Nephron progenitor cell (in vitro differentiated cells): ENCODE measurements around the gene IFNA21.
"Not testable (repeated sequence)": the region's sequence is repeated elsewhere in the genome, so short reads cannot be mapped to it uniquely, and the experiment has no call there.

Source experiments
- DNase-seq: peaks from one replicate; pipeline ENCODE4 v3.0.0; 2021
- H3K27ac Mint-ChIP-seq: 2 replicates; pipeline ENCODE4 v1.8.0; 2021; ENCODE audit warnings: mild to moderate bottlenecking, moderate library complexity, mixed read lengths
- H3K27me3 Mint-ChIP-seq: 2 replicates; pipeline ENCODE4 v1.8.0; 2021; ENCODE audit warnings: mild to moderate bottlenecking, low read depth, mixed read lengths; ENCODE audit not compliant: poor library complexity
- H3K36me3 Mint-ChIP-seq: 2 replicates; pipeline ENCODE4 v1.8.0; 2021; ENCODE audit warnings: low read depth, mixed read lengths
- H3K4me1 Mint-ChIP-seq: 2 replicates; pipeline ENCODE4 v1.8.0; 2021; ENCODE audit warnings: mixed read lengths
- H3K4me3 Mint-ChIP-seq: 2 replicates; pipeline ENCODE4 v1.8.0; 2021; ENCODE audit warnings: mild to moderate bottlenecking, moderate library complexity, mixed read lengths
- H3K9me3 Mint-ChIP-seq: 2 replicates; pipeline ENCODE4 v1.8.0; 2021; ENCODE audit warnings: mild to moderate bottlenecking, moderate library complexity, mixed read lengths
- CTCF ChIP-seq: fragments of 200-600 bp; sonication (generic); IDR thresholded peaks from 2 replicates; pipeline ENCODE4 v1.5.0; 2021; ENCODE audit warnings: antibody characterized with exemption

IFNA21 gene

GRCh38 chr9:21141427-21141882, 25.0 kb downstream of the IFNA21 start, which contains the start of gene IFNW1:
TSS of gene IFNW1 (minus strand) at chr9:21141832. CDS start at chr9:21141570, 262 bp downstream.
- Mint-ChIP-seq H3K4me1 (no peaks in the 10 kb centered on the region), H3K36me3 (no peaks in the 10 kb centered on the region), H3K9me3 (no peaks in the 10 kb centered on the region), H3K4me3 (no peak within 1 kb of the TSS), H3K27ac (no peak within 1 kb of the TSS), H3K27me3 (peaks cover 6% of the 10 kb centered on the region)
- no peak for DNase-seq
- no peak for TF ChIP-seq CTCF

GRCh38 chr9:21137020-21137419, 29.4 kb downstream of the IFNA21 start:
- Mint-ChIP-seq H3K4me1 (no peaks in the 10 kb centered on the region), H3K9me3 (no peaks in the 10 kb centered on the region), H3K36me3 (no peaks in the 10 kb centered on the region)

GRCh38 chr9:21135736-21136135, 30.7 kb downstream of the IFNA21 start:
- H3K27me3 Mint-ChIP-seq, result peaks cover 3% of the 10 kb centered on the region
- no peak overlapping the region for H3K27ac Mint-ChIP-seq
- TF ChIP-seq CTCF, result no peak
- no peaks in the 10 kb centered on the region for H3K36me3 Mint-ChIP-seq
- no peaks in the 10 kb centered on the region for H3K4me1 Mint-ChIP-seq
- H3K9me3 Mint-ChIP-seq, result no peaks in the 10 kb centered on the region
- no peak overlapping the region for H3K4me3 Mint-ChIP-seq
- DNase-seq, result no peak

More at GRCh38 chr9:21137020-21137419, 29.4 kb downstream of the IFNA21 start:
- no peak overlapping the region for H3K4me3 Mint-ChIP-seq
- no peak for TF ChIP-seq CTCF
- no peak for DNase-seq
- peaks cover 6% of the 10 kb centered on the region for H3K27me3 Mint-ChIP-seq
- H3K27ac Mint-ChIP-seq, result no peak overlapping the region

GRCh38 chr9:21128186-21128585, 38.3 kb downstream of the IFNA21 start:
- not testable (repeated sequence) for H3K4me1 Mint-ChIP-seq, H3K27ac Mint-ChIP-seq, H3K36me3 Mint-ChIP-seq, H3K27me3 Mint-ChIP-seq, DNase-seq, H3K4me3 Mint-ChIP-seq
- H3K9me3 Mint-ChIP-seq, result peaks cover 18% of the 10 kb centered on the region

GRCh38 chr9:21121595-21122251, 44.7 kb downstream of the IFNA21 start:
- Mint-ChIP-seq H3K4me3 (no peak overlapping the region), H3K36me3 (no peaks in the 10 kb centered on the region), H3K4me1 (no peaks in the 10 kb centered on the region), H3K27me3 (peaks cover 7% of the 10 kb centered on the region), H3K9me3 (peaks cover 1% of the 10 kb centered on the region), H3K27ac (no peak overlapping the region)
- TF ChIP-seq CTCF, result no peak
- DNase-seq, result no peak

- H3K9me3 Mint-ChIP-seq, result no peaks in the 10 kb centered on the region
- H3K4me1 Mint-ChIP-seq, result no peaks in the 10 kb centered on the region
- no peak overlapping the region for H3K4me3 Mint-ChIP-seq
- no peaks in the 10 kb centered on the region for H3K36me3 Mint-ChIP-seq
- no peak for TF ChIP-seq CTCF
- no peak overlapping the region for H3K27ac Mint-ChIP-seq
- no peak for DNase-seq
- H3K27me3 Mint-ChIP-seq, result peaks cover 7% of the 10 kb centered on the region
Observed at GRCh38 chr9:21121079-21121478, 45.4 kb downstream of the IFNA21 start.
